Stimulated activated CD4-positive, alpha-beta T cell treated with anti-CD3 and anti-CD28 coated beads, Interleukin-12 subunit alpha, Interleukin-12 subunit beta, amount 100 ng/mL, for 24 hours (primary cell): ENCODE results near the gene PLPPR1.
"Not testable (repeated sequence)": the region's sequence is repeated elsewhere in the genome, so short reads cannot be mapped to it uniquely, and the experiment has no call there.

Experiments
- DNase-seq, 2 experiments: peaks; one replicate each; pipeline ENCODE4 v3.0.0-alpha.2; 2020; ENCODE audit warnings: low read depth in 2 of 2

PLPPR1 gene

DNA sequence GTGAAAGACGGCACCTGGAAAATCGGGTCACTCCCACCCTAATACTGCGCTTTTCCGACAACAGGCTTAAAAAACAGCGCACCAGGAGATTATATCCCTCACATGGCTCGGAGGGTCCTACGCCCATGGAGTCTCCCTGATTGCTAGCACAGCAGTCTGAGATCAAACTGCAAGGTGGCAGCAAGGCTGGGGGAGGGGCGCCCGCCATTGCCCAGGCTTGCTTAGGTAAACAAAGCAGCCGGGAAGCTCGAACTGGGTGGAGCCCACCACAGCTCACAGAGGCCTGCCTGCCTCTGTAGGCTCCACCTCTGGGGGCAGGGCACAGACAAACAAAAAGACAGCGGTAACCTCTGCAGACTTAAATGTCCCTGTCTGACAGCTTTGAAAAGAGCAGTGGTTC is 262.5 kb downstream of the PLPPR1 start:
- DNase-seq: not testable (repeated sequence)

DNA sequence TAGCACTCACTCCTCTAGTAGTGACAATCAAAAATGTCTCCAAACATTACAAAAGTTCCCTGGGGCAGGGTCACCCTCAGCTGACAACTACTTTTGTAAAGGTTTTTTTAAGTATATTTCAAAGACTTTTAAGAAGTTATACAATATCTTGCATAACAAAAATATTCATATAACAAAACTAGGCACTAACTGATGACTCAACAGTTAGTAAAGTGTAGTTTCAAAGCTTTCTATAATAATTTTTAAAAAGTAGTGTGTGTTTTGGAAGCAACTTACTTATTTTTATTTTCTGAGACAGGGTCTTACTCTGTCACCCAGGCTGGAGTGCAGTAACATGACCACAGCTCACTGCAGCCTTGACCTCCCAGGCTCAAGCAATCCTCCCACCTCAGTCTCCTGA is 271.4 kb downstream of the PLPPR1 start:
- no peak for DNase-seq

- no peak for DNase-seq
Measured at GRCh38 chr9:101307051-101307450, 278.5 kb downstream of the PLPPR1 start.

DNA sequence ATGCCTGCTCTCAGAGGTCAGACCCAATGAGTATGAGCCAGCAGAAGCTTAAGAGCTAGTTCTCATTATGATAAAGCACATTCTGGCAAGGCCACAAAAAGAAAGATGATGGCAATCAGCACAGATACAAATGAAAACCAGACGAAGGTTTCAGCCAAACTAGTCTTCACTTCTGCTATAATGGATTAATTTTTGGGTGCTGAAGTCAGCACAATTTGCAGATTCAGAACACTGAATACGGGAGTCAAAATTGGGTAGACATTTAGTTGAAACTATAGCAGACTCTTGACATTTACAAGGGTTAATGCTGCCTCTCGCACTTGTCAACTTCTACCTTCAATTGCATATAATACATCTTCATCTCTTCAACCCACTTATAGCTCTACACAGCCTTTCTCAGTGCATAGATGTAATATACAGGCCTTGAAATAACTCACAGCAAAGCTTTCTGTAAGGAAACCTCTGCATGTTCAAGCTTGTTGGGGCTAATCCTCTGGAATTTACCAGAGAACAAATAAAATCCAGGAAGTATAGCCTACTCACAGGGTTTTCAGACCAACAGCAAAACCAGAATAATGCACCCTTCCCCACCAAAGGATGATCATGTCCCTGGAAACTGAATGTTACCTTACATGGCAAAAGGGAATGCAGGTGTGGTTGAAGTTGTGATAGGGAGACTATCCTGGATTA is 279.1 kb downstream of the PLPPR1 start:
- no peak for DNase-seq

DNA sequence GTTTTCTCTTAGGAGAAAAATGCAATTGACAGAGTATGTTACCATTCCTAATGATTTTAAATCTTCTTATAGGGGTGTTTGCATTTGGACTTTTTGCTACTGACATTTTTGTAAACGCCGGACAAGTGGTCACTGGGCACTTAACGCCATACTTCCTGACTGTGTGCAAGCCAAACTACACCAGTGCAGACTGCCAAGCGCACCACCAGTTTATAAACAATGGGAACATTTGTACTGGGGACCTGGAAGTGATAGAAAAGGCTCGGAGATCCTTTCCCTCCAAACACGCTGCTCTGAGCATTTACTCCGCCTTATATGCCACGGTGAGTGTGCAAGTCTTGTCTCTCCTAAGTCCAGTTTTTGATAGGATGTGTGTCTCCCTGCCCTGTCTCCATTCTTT is 280.6 kb downstream of the PLPPR1 start:
- no peak for DNase-seq

DNA sequence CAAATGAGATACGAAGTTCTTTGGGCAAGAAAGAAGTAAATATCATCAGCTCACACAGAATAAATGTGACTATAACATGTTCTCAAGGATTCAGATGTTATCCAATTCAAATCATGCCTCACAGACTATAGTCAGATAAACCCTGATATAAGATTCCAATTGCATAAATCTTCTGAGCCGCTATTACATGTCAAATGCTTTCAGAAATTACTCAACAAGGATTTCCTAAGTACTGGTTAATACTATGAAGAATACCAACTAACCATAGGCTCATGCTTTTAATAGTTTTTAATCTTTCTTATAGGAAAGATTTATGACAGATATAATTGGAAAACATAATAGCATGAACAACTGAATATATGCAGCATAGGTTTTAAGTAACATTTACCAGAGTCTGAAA is 282.7 kb downstream of the PLPPR1 start:
- no peak for DNase-seq

GRCh38 chr9:101311758-101312420 is 283.4 kb downstream of the PLPPR1 start:
- no peak for DNase-seq

- DNase-seq: no peak
Measured at GRCh38 chr9:101312661-101313060, 284.1 kb downstream of the PLPPR1 start.

DNA sequence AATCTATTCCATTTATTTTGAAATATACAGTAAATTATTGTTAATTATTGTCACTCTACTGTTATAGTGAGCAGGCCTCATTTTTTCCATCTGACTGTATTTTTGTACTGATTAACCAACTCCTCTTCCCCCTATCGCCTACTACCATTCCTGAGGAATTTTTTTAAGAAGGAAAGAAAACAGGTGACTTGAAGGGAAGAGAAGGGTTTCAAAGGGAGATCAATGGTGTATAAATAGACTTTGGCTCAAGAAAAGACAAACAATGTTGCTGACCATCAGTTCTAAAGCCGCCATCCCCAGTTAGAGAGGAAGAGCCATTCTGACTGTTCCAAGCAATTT is 286.6 kb downstream of the PLPPR1 start:
- no peak for DNase-seq

DNA sequence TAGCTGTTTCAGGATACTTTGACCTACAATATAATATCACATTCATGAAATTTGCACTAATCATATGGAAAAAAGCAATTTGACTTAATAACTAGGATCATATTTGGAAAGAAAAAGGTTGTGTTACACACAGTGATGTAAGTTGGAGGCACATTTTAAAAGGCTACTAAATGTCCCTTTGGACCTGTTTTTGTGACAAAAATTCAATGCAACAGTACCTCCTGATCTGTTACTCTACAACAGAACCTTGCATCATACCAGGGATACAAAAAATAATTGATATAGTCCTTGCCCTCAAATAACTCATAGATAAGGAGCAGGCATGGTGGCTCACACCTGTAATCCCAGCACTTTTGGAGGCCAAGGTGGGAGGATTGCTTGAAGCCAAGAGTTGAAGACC is 289.2 kb downstream of the PLPPR1 start:
- DNase-seq: no peak

GRCh38 chr9:101323129-101323528 is 294.6 kb downstream of the PLPPR1 start:
- no peak for DNase-seq

GRCh38 chr9:101324245-101324804 is 295.8 kb downstream of the PLPPR1 start:
- DNase-seq: no peak

DNA sequence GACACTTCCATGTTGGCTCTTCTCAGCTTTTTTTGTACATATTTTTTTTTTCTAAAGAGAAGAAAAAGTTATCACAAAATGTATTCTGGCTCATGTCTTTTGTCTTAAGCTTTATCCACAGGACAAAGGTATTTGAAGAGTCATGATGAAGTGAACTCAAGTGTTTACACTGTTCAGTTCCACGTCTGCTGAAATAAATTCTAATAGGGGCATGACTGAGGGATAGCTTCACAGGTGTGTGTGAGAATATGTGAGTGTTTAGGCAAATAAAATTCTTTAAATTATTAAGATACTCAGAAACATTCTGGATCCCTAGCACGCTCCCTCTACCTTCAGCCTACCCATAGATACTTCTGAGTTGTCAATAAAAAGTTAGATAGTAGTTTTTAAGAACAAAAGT is 296.5 kb downstream of the PLPPR1 start:
- no peak for DNase-seq

GRCh38 chr9:101326035-101326434 is 297.5 kb downstream of the PLPPR1 start:
- no peak for DNase-seq

- no peak for DNase-seq
Measured at GRCh38 chr9:101326501-101326900, 298.0 kb downstream of the PLPPR1 start.

DNA sequence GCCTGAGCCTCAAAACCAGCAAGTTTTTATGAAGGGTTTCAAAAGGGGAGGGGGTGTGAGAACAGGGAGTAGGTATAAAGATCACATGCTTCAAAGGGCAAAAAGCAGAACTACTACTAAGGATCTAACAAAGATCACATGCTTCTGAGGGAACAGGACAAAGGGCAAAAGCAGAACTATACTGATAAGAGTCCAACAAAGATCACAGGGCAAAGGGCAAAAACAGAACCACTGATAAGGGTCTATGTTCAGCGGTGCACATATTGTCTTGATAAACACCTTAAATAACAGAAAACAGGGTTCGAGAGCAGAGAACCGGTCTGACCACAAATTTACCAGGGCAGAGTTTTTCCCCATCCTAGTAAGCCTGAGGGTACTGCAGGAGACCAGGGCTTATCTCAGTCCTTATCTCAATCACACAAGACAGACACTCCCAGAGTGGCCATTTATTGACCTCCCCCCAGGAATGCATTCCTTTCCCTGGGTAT is 298.9 kb downstream of the PLPPR1 start:
- not testable (repeated sequence) for DNase-seq

DNA sequence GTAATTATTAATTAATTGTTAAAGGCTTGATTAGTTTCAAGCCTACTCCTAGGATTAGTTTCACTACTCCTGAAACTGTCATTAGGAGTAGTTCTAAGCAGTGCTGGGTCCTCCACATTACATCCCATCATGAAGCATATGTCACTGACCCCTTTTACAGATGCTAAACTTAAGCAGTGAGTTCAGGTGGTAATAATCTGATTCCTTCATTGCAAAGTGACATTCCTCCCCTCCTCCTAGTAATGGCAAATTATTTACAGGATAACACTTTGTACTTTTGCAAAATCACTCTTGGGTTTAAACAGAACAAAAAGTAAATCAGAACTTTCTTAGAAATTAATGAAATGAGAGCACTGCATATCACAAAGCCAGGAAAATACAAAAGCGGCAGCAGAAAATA is 303.8 kb downstream of the PLPPR1 start:
- no peak for DNase-seq

GRCh38 chr9:101333490-101333889 is 305.0 kb downstream of the PLPPR1 start:
- DNase-seq: no peak

DNA sequence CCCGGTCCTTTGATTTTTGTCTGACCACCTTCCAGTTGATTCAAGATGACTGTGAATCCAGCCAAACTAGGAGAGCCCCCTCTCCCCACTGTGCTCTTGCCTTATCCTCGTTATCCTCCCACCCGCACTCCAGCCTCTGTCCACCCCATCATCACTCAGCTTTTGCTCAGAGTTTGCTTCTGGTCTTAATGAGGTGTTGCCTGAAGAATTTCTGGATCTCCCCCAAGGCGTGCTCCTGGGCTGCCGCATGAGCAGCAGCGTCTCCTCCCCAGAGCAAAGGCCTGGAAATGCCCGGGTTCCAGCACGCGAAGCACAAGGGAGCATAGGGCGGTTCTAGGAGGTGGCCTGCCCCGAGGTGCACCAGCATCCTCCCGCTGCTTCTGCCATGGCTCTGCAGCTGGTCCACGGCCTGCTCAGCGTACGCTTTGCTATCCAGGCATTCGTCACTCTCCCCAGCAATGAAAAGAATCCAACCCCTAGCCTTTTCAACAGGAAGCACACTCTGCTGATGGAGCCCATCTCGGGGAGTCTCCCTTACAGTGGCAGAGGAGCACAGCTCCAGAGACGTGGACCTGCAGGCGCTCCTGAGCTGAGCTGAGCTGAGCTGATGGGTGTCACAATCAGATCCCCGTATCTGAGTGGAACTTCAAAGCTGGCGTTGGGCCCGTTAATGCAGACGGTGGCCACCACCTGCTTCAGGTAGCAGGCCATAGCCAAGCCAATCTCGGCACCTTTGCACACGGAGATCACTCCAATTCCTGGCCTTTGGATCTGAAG is 305.6 kb downstream of the PLPPR1 start:
- DNase-seq: no peak

DNA sequence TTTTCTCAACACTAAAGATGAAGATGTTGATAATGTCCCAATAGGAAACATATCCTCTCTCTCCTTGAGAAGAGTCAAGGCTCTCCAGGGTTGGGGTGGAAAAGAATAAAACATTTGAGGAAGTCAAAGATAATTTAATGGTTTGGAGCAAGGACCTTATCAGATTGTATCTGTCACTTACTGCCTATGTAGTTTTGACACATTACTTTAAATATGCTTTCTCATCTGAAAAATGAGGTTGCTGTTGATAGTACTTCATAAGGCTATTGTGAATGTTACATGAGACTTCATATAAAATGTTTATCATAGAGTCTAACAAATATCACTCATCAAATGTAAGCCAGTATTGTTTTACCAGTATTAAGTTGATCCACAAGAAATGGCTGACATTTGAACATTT is 307.6 kb downstream of the PLPPR1 start:
- no peak for DNase-seq

DNA sequence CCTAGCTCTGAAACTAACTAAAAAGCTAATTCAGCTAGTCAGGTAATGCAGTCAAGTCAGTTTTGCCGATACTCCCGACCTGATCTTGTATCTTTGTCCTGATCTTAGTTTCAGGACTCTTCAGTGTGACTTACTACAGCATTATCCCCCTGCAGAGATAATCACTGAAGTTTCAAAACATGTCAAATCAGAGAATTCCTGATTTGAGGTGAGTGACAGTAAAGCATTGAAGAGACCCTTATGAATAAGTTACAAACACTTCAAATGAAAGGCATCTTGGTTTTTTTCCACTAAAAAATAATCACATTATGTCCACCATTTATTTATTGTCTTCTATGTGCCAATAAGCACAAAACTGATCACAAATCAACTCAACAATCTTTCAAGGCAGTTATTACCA is 308.7 kb downstream of the PLPPR1 start:
- DNase-seq: no peak

- DNase-seq: no peak
Measured at GRCh38 chr9:101341958-101342357, 313.4 kb downstream of the PLPPR1 start.

DNA sequence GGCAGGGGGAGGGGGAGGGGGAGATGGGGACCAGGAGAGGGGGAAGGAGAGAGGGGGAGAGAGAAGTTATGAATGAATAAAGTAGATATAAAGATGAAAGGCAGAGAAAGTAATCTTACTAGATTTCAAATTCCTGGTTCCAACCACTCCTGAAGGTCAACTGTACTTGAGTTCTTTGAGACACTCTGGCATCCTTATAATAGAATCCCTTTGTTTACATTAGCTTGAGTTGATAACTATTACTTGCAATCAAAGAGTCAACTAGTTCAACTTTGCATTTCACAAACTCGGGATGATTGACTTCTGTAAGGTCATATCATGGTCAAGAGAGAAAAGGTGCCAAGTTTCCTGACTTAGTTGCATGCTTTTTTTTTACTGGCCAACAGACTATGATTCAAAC is 314.1 kb downstream of the PLPPR1 start:
- no peak for DNase-seq
